Ectodermal cell (in vitro differentiated cells): Measurements from ENCODE around the gene UPK3B.
"Not testable (repeated sequence)": the region's sequence is repeated elsewhere in the genome, so short reads cannot be mapped to it uniquely, and the experiment has no call there.

ENCODE experiments used
- H3K27ac ChIP-seq: 2 replicates; pipeline ENCODE4 v1.7.0; 2013; ENCODE audit warnings: mild to moderate bottlenecking, low read depth, low read length; ENCODE audit not compliant: insufficient read depth, poor library complexity, severe bottlenecking
- H3K27me3 ChIP-seq: 2 replicates; pipeline ENCODE4 v1.7.0; 2013; ENCODE audit warnings: mild to moderate bottlenecking, low read length; ENCODE audit not compliant: insufficient read depth, control insufficient read depth, poor library complexity, severe bottlenecking
- H3K36me3 ChIP-seq: one replicate; pipeline ENCODE4 v1.7.0; 2013; ENCODE audit warnings: low read length; ENCODE audit not compliant: control insufficient read depth, insufficient read depth
- H3K4me1 ChIP-seq: one replicate; pipeline ENCODE4 v1.7.0; 2013; ENCODE audit warnings: low read length; ENCODE audit not compliant: control insufficient read depth, insufficient read depth
- H3K4me3 ChIP-seq: 2 replicates; pipeline ENCODE4 v1.7.0; 2013; ENCODE audit warnings: low read depth, low read length, control low read depth; ENCODE audit not compliant: insufficient read depth
- H3K9me3 ChIP-seq: 2 replicates; pipeline ENCODE4 v1.7.0; 2013; ENCODE audit warnings: mild to moderate bottlenecking, low read length, moderate library complexity; ENCODE audit not compliant: control insufficient read depth
- WGBS, 2 experiments: methylation state at CpG; one replicate each; pipeline ENCODE4 v1.1.7; 2013; ENCODE audit warnings: missing lambda C conversion rate in 2 of 2; 5-methylcytosine and 5-hydroxymethylcytosine counted together

The UPK3B gene

GRCh38 chr7:76560157-76560556 lies 49.8 kb downstream of the UPK3B start:
- H3K9me3 ChIP-seq, H3K27me3 ChIP-seq, H3K27ac ChIP-seq, H3K4me3 ChIP-seq, H3K4me1 ChIP-seq, H3K36me3 ChIP-seq: not testable (repeated sequence)
- 86 to 88% methylated on average over 4 of the region's 4 CpGs for WGBS, 2 experiments

- not testable (repeated sequence) for H3K9me3 ChIP-seq, H3K4me1 ChIP-seq, H3K36me3 ChIP-seq, H3K27ac ChIP-seq, H3K27me3 ChIP-seq, H3K4me3 ChIP-seq
- 70 to 96% methylated on average over 3 of the region's 3 CpGs for WGBS, 2 experiments
Measured at GRCh38 chr7:76561342-76561741, 51.0 kb downstream of the UPK3B start.

- not testable (repeated sequence) for H3K36me3 ChIP-seq, H3K4me1 ChIP-seq, H3K27ac ChIP-seq, H3K4me3 ChIP-seq, H3K9me3 ChIP-seq, H3K27me3 ChIP-seq
- WGBS, 2 experiments: 90% methylated on average over 2 of the region's 3 CpGs; no CpG with 5 or more reads in 1 of the 2 experiments
Measured at GRCh38 chr7:76565001-76565400, 54.6 kb downstream of the UPK3B start.
